Measurements from ENCODE around the gene PCGF3.

Gene PCGF3

GRCh38 chr4:689723-690122 lies 15.9 kb upstream of the PCGF3 start:
- no peak for TF ChIP-seq REST (IDR thresholded peaks at IDR 0.05; ENCODE audit: low read depth)
- no peak for TF ChIP-seq RAD21 (IDR thresholded peaks at IDR 0.05; ENCODE audit: low read depth)
- TF ChIP-seq CEBPB (IDR thresholded peaks at IDR 0.05), result no peak
- no peak for TF ChIP-seq CREB1 (IDR thresholded peaks at IDR 0.05; ENCODE audit: low read depth)
- no peak for TF ChIP-seq ZBTB7A (IDR thresholded peaks at IDR 0.05; ENCODE audit: low read depth)
- no peak for TF ChIP-seq EGR1 (IDR thresholded peaks at IDR 0.05)
- TF ChIP-seq FOXM1 (IDR thresholded peaks at IDR 0.05; ENCODE audit: borderline replicate concordance, low read depth), result no peak
- TF ChIP-seq TEAD4 (IDR thresholded peaks at IDR 0.05), result no peak

- TF ChIP-seq MAX (IDR thresholded peaks at IDR 0.05), result no peak
- no peak for TF ChIP-seq YY1 (IDR thresholded peaks at IDR 0.05; ENCODE audit: low read depth)
Observed at GRCh38 chr4:692771-693554, 12.7 kb upstream of the PCGF3 start.

GRCh38 chr4:699816-700580 lies 5.6 kb upstream of the PCGF3 start:
- TF ChIP-seq TAF1 (IDR thresholded peaks at IDR 0.05; ENCODE audit: low read depth) (no peak), TCF12 (IDR thresholded peaks at IDR 0.05; ENCODE audit: low read depth) (no peak), CREB1 (IDR thresholded peaks at IDR 0.05; ENCODE audit: low read depth) (no peak)

GRCh38 chr4:700587-701264 lies 4.9 kb upstream of the PCGF3 start:
- TF ChIP-seq RAD21 (IDR thresholded peaks at IDR 0.05; ENCODE audit: low read depth), result peak; percentile 23; the same call in 1 of the 2 replicates
- no peak for TF ChIP-seq YY1 (IDR thresholded peaks at IDR 0.05; ENCODE audit: low read depth)

GRCh38 chr4:702618-703048 lies 3.0 kb upstream of the PCGF3 start:
- TF ChIP-seq ZBTB7A (IDR thresholded peaks at IDR 0.05; ENCODE audit: low read depth) (no peak), RAD21 (IDR thresholded peaks at IDR 0.05; ENCODE audit: low read depth) (no peak), EGR1 (IDR thresholded peaks at IDR 0.05) (no peak), TEAD4 (IDR thresholded peaks at IDR 0.05) (no peak), CREB1 (IDR thresholded peaks at IDR 0.05; ENCODE audit: low read depth) (no peak), NFIC (IDR thresholded peaks at IDR 0.05) (no peak), EP300 (IDR thresholded peaks at IDR 0.05; ENCODE audit: borderline replicate concordance) (no peak), TAF1 (IDR thresholded peaks at IDR 0.05; ENCODE audit: low read depth) (no peak), TCF12 (IDR thresholded peaks at IDR 0.05; ENCODE audit: low read depth) (no peak), MAX (IDR thresholded peaks at IDR 0.05) (no peak)

GRCh38 chr4:703336-704197 lies 2.1 kb upstream of the PCGF3 start:
- TF ChIP-seq RAD21 (IDR thresholded peaks at IDR 0.05; ENCODE audit: low read depth) (no peak), EP300 (IDR thresholded peaks at IDR 0.05; ENCODE audit: borderline replicate concordance) (no peak), NFIC (IDR thresholded peaks at IDR 0.05) (no peak), YY1 (IDR thresholded peaks at IDR 0.05; ENCODE audit: low read depth) (no peak), ZBTB7A (IDR thresholded peaks at IDR 0.05; ENCODE audit: low read depth) (no peak), CEBPB (IDR thresholded peaks at IDR 0.05) (no peak), TEAD4 (IDR thresholded peaks at IDR 0.05) (no peak), TAF1 (IDR thresholded peaks at IDR 0.05; ENCODE audit: low read depth) (no peak), REST (IDR thresholded peaks at IDR 0.05; ENCODE audit: low read depth) (no peak), USF1 (IDR thresholded peaks at IDR 0.05) (no peak), CREB1 (IDR thresholded peaks at IDR 0.05; ENCODE audit: low read depth) (no peak), MAX (IDR thresholded peaks at IDR 0.05) (no peak), FOXM1 (IDR thresholded peaks at IDR 0.05; ENCODE audit: borderline replicate concordance, low read depth) (no peak)
